Mesothelial cell of epicardium (in vitro differentiated cells): ENCODE data around the gene RPL12. TPM values are rescaled to one million over a fixed set of nuclear protein-coding genes. Genes with fewer than 3 reads are reported as not detected.

ENCODE experiments used
- DNase-seq, 2 experiments: peaks; one replicate each; pipeline ENCODE4 v3.0.0; 2021; ENCODE audit warnings: low spot score in 2 of 2; ENCODE audit not compliant: unreplicated experiment in 2 of 2
- H3K27ac Mint-ChIP-seq: 2 replicates; pipeline ENCODE4 v1.8.0; 2021; ENCODE audit warnings: mixed read lengths
- H3K27me3 Mint-ChIP-seq: 2 replicates; pipeline ENCODE4 v1.8.0; 2021; ENCODE audit warnings: low read depth, mixed read lengths
- H3K36me3 Mint-ChIP-seq: 2 replicates; pipeline ENCODE4 v1.8.0; 2021; ENCODE audit warnings: mixed read lengths
- H3K4me1 Mint-ChIP-seq: 2 replicates; pipeline ENCODE4 v1.8.0; 2021; ENCODE audit warnings: mixed read lengths
- H3K4me3 Mint-ChIP-seq: 2 replicates; pipeline ENCODE4 v1.8.0; 2021; ENCODE audit warnings: mild to moderate bottlenecking, moderate library complexity, mixed read lengths
- H3K9me3 Mint-ChIP-seq: 2 replicates; pipeline ENCODE4 v1.8.0; 2021; ENCODE audit warnings: mixed read lengths
- total RNA-seq: library from RNA; stranded (reverse); gene quantifications from 3 replicates; pipeline ENCODE4 v1.2.1, GENCODE V29; 2021
- TF ChIP-seq, protein P1 (sequence below): fragments of 200-600 bp; sonication (generic); IDR thresholded peaks from one replicate; pipeline ENCODE4 v1.5.0; 2021; ENCODE audit warnings: antibody characterized with exemption; ENCODE audit not compliant: unreplicated experiment

The RPL12 gene
- total RNA-seq, 1 donor from 2014 or later: 1,125 TPM

GRCh38 chr9:127444921-127445850 lies 6.0 kb downstream of the RPL12 start:
- TF ChIP-seq, protein P1, sequence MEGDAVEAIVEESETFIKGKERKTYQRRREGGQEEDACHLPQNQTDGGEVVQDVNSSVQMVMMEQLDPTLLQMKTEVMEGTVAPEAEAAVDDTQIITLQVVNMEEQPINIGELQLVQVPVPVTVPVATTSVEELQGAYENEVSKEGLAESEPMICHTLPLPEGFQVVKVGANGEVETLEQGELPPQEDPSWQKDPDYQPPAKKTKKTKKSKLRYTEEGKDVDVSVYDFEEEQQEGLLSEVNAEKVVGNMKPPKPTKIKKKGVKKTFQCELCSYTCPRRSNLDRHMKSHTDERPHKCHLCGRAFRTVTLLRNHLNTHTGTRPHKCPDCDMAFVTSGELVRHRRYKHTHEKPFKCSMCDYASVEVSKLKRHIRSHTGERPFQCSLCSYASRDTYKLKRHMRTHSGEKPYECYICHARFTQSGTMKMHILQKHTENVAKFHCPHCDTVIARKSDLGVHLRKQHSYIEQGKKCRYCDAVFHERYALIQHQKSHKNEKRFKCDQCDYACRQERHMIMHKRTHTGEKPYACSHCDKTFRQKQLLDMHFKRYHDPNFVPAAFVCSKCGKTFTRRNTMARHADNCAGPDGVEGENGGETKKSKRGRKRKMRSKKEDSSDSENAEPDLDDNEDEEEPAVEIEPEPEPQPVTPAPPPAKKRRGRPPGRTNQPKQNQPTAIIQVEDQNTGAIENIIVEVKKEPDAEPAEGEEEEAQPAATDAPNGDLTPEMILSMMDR: no peak
- Mint-ChIP-seq H3K4me3 (no peak overlapping the region), H3K9me3 (no peaks in the 10 kb centered on the region)

DNA sequence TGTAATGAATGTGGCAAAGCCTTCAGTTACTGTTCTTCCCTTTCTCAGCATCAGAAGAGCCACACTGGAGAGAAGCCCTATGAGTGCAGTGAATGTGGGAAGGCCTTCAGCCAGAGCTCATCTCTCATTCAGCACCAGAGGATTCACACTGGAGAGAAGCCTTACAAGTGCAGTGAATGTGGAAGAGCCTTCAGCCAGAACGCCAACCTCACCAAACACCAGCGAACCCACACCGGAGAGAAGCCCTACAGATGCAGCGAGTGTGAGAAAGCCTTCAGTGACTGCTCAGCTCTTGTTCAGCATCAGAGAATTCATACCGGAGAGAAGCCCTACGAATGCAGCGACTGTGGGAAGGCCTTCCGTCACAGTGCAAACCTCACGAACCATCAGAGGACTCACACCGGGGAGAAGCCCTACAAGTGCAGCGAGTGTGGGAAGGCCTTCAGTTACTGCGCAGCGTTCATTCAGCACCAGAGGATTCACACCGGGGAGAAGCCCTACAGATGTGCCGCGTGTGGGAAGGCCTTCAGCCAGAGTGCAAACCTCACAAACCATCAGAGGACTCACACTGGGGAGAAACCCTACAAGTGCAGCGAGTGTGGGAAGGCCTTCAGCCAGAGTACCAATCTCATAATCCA lies 6.8 kb downstream of the RPL12 start:
- peaks cover 64% of the 10 kb centered on the region for H3K36me3 Mint-ChIP-seq
- DNase-seq: no peak
- no peaks in the 10 kb centered on the region for H3K27me3 Mint-ChIP-seq
- H3K4me3 Mint-ChIP-seq: no peak overlapping the region
- H3K27ac Mint-ChIP-seq: peak overlapping the region; percentile 3
- H3K9me3 Mint-ChIP-seq: no peaks in the 10 kb centered on the region
- TF ChIP-seq, protein P1: no peak
- peaks cover 14% of the 10 kb centered on the region for H3K4me1 Mint-ChIP-seq

More at GRCh38 chr9:127444921-127445850, 6.0 kb downstream of the RPL12 start:
- DNase-seq: no peak
- H3K27me3 Mint-ChIP-seq: no peaks in the 10 kb centered on the region
- H3K4me1 Mint-ChIP-seq: peaks cover 22% of the 10 kb centered on the region
- H3K27ac Mint-ChIP-seq: peak overlapping the region; percentile 47
- peaks cover 64% of the 10 kb centered on the region for H3K36me3 Mint-ChIP-seq

- H3K27ac Mint-ChIP-seq: peak overlapping the region; percentile 93
- H3K4me3 Mint-ChIP-seq: no peak overlapping the region
- H3K4me1 Mint-ChIP-seq: peaks cover 11% of the 10 kb centered on the region
- no peaks in the 10 kb centered on the region for H3K9me3 Mint-ChIP-seq
- H3K27me3 Mint-ChIP-seq: no peaks in the 10 kb centered on the region
- peaks cover 38% of the 10 kb centered on the region for H3K36me3 Mint-ChIP-seq
- TF ChIP-seq, protein P1: no peak
- no peak for DNase-seq
These were observed 12.8 kb downstream of the RPL12 start for GRCh38 chr9:127438394-127438793.

DNA sequence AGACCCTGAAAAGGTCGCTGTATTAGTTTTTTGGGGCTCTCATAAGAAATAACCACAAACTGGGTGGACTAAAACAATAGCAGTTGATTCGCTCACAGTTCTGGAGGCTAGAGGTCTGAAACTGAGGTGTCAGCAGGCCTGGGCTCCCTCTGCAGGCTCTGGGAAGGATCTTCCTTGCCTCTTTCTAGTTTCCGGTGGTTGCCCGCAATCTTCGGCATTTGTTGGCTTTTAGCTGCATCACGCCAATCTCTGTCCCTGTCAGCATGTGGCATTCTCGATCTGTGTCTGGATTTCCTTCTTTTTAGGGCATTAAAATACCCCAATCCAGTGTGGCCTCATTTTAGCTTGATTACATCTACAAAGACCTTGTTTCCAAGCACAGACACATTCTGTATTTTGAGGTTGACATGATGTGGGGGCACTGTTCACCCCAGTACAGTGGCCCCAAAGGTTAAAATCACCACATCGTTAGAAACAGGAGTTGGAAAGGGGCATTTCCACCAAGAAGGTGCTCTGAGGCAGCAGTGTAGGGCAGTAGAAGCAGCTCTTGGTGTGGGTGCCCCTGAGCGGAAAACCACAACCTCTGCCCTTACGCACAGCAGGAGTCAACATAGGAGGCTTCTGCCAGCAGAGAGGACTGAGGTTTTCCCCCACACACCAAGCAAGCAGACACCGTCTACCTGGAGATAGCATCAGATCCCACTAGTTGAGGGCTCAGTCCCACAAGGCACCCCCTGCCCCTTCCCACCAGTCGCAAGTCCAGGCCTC lies 13.5 kb downstream of the RPL12 start:
- peaks cover 11% of the 10 kb centered on the region for H3K4me1 Mint-ChIP-seq
- DNase-seq: no peak
- H3K4me3 Mint-ChIP-seq: no peak overlapping the region
- TF ChIP-seq, protein P1: no peak
- H3K9me3 Mint-ChIP-seq: no peaks in the 10 kb centered on the region
- peaks cover 40% of the 10 kb centered on the region for H3K36me3 Mint-ChIP-seq
- no peaks in the 10 kb centered on the region for H3K27me3 Mint-ChIP-seq
- peak overlapping the region; percentile 93 for H3K27ac Mint-ChIP-seq

- Mint-ChIP-seq H3K36me3 (peaks cover 31% of the 10 kb centered on the region), H3K27me3 (no peaks in the 10 kb centered on the region), H3K9me3 (no peaks in the 10 kb centered on the region), H3K4me1 (peaks cover 12% of the 10 kb centered on the region), H3K4me3 (no peak overlapping the region), H3K27ac (no peak overlapping the region)
- no peak for DNase-seq
- TF ChIP-seq, protein P1: no peak
These were observed 20.8 kb downstream of the RPL12 start for GRCh38 chr9:127430415-127430814.
